Tibial artery (tissue), 4 donors: Measurements from ENCODE around the gene CBLN3.
A peak's percentile ranks its signal among the peaks of the same experiment; 100 is the strongest.

Experiments
- DNase-seq, 2 donors: peaks; one replicate each; pipeline ENCODE4 v3.0.0-alpha.2; 2019
- H3K27ac ChIP-seq, 2 donors: fragments of 200-600 bp; sonication (generic) in 1 of 2; 1 replicate in 1 of 2; 2 replicates in 1 of 2; pipeline ENCODE4 v1.5.1; 2018 to 2019; ENCODE audit warnings: mild to moderate bottlenecking in 1 of 2
- H3K27me3 ChIP-seq, 2 donors: fragments of 200-600 bp; sonication (generic) in 1 of 2; one replicate each; pipeline versions ENCODE4 v1.5.1 to v1.6.0; 2016 to 2019
- H3K36me3 ChIP-seq, 3 donors: fragments of 200-600 bp; sonication (generic) in 2 of 3; one replicate each; pipeline ENCODE4 v1.5.1; 2016 to 2019; ENCODE audit warnings: mild to moderate bottlenecking in 2 of 3
- H3K4me1 ChIP-seq, 4 donors: fragments of 200-600 bp; sonication (generic) in 2 of 4; 1 replicate in 3 of 4; 2 replicates in 1 of 4; pipeline ENCODE4 v1.5.1; 2016 to 2019
- H3K4me3 ChIP-seq, 2 donors: fragments of 200-600 bp; sonication (generic) in 1 of 2; 1 replicate in 1 of 2; 2 replicates in 1 of 2; pipeline ENCODE4 v1.5.1; 2018 to 2019; ENCODE audit warnings: mild to moderate bottlenecking in 2 of 2
- H3K9me3 ChIP-seq, 3 donors: fragments of 200-600 bp; sonication (generic) in 1 of 3; one replicate each; pipeline ENCODE4 v1.5.1; 2016 to 2019
- intact Hi-C: fragments of 100-400 bp; cut with DNase I; formaldehyde crosslinking; loops from one replicate; pipeline ENCODE4 v1.15.0; 2023; ENCODE audit warnings: low total_unique reads
- TF ChIP-seq, protein P1 (sequence below), 2 experiments: fragments of 200-600 bp in 1 of 2; fragments of 450-650 bp in 1 of 2; IDR thresholded peaks; one replicate each; pipeline ENCODE4 v1.5.1; 2017 to 2019; ENCODE audit warnings: antibody characterized with exemption in 2 of 2, mild to moderate bottlenecking in 1 of 2, moderate library complexity in 1 of 2

Gene CBLN3

DNA sequence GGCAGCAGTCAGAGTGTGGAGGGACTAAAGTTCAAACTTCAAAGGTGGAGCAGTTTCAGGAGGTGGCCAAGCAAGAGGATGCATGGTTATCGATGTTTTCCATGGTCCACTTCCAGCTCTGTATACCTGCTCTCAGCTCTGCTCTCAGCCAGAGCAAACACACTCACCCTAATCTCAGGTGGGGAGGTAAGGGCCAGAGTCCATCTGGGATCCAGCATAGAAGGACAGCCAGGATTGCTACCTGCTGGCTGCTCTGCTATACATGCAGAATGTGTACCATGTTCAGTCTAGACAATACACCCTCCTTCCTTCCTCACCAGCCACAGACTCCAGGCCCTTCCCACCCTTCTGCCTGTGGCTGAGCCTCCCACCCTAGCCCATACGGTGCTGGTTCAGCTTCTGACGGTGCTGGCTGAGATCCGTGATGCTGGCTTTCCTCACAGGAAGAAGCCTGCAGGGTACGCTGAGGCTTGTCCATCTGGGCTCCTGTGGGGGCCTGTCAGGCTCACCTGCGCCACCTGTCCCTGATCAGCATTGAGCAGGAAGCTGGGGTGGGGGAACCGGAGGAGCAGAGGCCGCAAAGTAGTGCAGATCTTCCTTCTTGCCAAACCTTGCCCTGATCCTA, 2.4 kb downstream of the CBLN3 start:
- Histone ChIP-seq H3K9me3 (no peaks in the 10 kb centered on the region), H3K27me3 (peaks cover 0 to 3% of the 10 kb centered on the region in 2 donors), H3K36me3 (peaks cover 4 to 9% (median 6%) of the 10 kb centered on the region in 3 donors), H3K4me3 (no peak overlapping the region), H3K4me1 (peaks cover 0 to 28% (median 21%) of the 10 kb centered on the region in 4 donors), H3K27ac (no peak overlapping the region)
- intact Hi-C loops: no loop called here
- TF ChIP-seq, protein P1, sequence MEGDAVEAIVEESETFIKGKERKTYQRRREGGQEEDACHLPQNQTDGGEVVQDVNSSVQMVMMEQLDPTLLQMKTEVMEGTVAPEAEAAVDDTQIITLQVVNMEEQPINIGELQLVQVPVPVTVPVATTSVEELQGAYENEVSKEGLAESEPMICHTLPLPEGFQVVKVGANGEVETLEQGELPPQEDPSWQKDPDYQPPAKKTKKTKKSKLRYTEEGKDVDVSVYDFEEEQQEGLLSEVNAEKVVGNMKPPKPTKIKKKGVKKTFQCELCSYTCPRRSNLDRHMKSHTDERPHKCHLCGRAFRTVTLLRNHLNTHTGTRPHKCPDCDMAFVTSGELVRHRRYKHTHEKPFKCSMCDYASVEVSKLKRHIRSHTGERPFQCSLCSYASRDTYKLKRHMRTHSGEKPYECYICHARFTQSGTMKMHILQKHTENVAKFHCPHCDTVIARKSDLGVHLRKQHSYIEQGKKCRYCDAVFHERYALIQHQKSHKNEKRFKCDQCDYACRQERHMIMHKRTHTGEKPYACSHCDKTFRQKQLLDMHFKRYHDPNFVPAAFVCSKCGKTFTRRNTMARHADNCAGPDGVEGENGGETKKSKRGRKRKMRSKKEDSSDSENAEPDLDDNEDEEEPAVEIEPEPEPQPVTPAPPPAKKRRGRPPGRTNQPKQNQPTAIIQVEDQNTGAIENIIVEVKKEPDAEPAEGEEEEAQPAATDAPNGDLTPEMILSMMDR (IDR thresholded peaks at IDR 0.05): no peak
- no peak for DNase-seq

DNA sequence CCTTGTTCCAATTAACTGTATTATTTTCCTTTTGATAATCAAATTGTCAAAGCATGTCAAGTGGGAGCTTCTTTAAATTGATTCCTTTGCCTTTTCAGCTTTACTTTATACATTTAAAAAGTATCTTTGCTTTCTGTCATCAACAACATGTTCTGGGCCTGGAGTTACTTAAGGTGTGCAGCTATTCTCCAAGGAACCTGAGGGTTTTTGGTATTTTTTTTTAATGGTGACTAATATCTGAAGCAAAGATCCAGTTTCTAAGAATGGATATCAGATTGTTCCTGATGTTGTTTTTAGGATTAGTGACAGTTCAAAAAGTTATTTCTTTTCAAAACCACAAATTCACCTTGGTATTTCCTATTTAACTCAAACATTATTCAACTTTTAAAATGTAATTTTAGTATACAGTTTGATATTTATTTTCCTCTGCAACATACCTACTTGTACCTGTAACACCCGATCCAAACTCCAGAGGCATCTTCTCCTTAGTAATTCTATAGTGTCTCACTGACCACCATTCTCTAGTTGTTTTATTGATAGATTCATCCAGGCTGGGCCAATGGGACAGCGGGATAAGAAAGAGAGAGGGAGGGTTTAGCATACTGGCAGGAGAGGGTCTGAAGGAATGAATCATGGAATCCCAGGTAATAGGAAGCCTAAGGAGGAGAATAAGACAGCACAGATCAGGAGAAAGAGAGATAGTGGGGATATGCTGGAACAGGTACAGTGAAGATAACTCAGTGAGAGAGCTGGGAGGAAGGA, 3.1 kb downstream of the CBLN3 start:
- Histone ChIP-seq H3K9me3 (no peaks in the 10 kb centered on the region), H3K27ac (peak overlapping the region in 1 of 2 donors; percentile 2), H3K36me3 (peaks cover under 1 to 3% (median 2%) of the 10 kb centered on the region in 3 donors), H3K4me1 (peaks cover 0 to 21% (median 14%) of the 10 kb centered on the region in 4 donors), H3K27me3 (peaks cover 0 to 6% of the 10 kb centered on the region in 2 donors), H3K4me3 (no peak overlapping the region)
- DNase-seq: no peak
- intact Hi-C loops: no loop called here
- TF ChIP-seq, protein P1 (IDR thresholded peaks at IDR 0.05): no peak

DNA sequence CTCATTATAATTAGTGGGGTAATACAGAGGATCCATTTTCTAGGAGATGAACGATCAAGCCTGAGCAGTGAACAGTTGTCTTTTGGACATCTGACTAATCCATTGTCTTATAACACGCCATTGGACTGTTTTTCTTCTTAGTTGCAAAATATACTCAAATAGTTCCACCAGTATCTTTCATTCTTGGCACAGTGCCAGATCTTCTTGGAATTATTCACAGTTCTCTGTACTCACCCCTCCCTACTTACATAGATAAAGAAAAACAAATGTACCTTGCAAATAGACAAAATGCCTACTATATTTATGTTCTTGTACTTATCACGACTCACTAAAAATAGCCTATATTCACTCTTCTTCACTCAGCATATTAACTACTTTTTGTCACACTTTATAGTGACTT, 3.8 kb downstream of the CBLN3 start:
- peaks cover 0 to 15% (median 9%) of the 10 kb centered on the region in 4 donors for H3K4me1 ChIP-seq
- H3K27me3 ChIP-seq: peaks cover 0 to 10% of the 10 kb centered on the region in 2 donors
- no peaks in the 10 kb centered on the region for H3K36me3 ChIP-seq
- no peaks in the 10 kb centered on the region for H3K9me3 ChIP-seq
- intact Hi-C loops: no loop called here
- DNase-seq: no peak
- no peak overlapping the region for H3K4me3 ChIP-seq
- peak overlapping the region in 1 of 2 donors; percentile 2 for H3K27ac ChIP-seq
- TF ChIP-seq, protein P1 (IDR thresholded peaks at IDR 0.05): no peak

DNA sequence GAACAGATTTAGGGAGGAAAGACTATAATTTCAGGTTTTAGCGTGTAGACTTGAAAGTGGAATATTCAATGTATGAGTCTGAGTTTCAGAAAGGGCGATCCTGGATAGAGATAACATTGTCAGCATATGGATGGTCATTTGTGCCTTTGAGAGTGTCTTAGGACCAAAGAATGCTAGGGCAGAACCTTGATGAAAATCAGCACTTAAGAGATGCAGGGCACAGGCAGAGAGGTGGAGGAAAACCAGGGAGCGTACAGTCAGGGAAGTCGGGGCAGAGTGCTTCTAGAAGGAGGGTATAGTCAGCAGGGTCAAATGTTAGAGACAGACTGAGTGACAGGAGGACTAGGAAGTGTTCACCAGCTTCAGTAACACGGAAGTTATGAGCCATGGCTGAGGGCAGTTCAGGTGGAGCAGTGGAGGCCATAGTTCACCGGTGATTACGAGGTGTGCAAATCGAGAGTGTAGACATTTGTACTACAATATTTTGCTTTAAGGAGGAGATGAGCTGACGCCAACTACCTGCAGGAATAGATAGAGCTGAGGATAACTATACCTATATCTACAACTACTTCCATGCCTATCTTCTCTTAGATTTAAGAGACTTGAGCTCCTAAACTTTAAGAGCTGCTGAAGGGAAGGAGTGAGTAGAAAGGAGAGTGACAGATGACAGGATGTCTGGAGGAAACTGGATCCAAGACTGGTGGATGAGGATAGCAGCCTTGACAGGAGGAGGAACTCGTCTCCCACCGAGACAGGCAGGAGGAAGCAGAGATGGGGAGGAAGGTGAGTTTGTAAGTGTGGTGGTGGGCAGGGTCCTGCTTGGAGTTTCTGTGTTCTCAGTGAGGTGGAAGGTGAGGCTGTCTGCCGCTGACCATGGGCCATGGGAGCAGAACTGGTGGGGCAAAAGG, 6.5 kb downstream of the CBLN3 start:
- Histone ChIP-seq H3K4me1 (peaks cover 0 to 8% (median 0%) of the 10 kb centered on the region in 4 donors), H3K4me3 (no peak overlapping the region), H3K27ac (no peak overlapping the region), H3K9me3 (no peaks in the 10 kb centered on the region), H3K36me3 (no peaks in the 10 kb centered on the region), H3K27me3 (peaks cover 0 to 23% of the 10 kb centered on the region in 2 donors)
- intact Hi-C loops: no loop called here
- DNase-seq: no peak
- TF ChIP-seq, protein P1 (IDR thresholded peaks at IDR 0.05): no peak

DNA sequence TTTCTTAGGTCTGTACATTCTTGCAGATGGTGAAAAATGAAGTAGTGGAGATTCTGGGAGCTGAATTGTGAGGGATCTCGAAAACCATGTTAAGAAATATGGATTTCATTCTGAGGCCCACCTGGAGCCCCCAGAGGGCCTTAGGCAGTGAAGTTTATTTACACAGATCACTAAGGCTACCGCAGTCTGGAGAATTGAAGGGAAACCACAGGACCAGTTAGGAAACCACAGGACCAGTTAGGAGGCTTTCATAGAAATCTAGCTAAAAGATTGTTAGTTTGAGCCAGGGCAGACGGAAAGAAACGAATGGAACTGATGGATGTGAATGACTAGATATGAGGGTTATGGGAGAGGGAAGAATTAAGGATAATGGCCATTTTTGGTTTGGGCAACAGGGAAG, 7.2 kb downstream of the CBLN3 start:
- Histone ChIP-seq H3K36me3 (no peaks in the 10 kb centered on the region), H3K27ac (no peak overlapping the region), H3K4me3 (no peak overlapping the region), H3K4me1 (peaks cover 0 to 8% (median 0%) of the 10 kb centered on the region in 4 donors), H3K27me3 (peaks cover 0 to 30% of the 10 kb centered on the region in 2 donors), H3K9me3 (no peaks in the 10 kb centered on the region)
- intact Hi-C loops: no loop called here
- TF ChIP-seq, protein P1 (IDR thresholded peaks at IDR 0.05): no peak
- DNase-seq: no peak
